Suprapubic skin (tissue), 4 donors: ENCODE data around the gene FADS6.

ENCODE experiments used
- POLR2A ChIP-seq, 2 donors: fragments of 450-650 bp; IDR thresholded peaks; one replicate each; pipeline ENCODE4 v1.6.1; 2017; ENCODE audit warnings: antibody characterized with exemption in 2 of 2, mild to moderate bottlenecking in 2 of 2, moderate library complexity in 2 of 2
- POLR2AphosphoS5 ChIP-seq, 3 donors: sonication (generic); formaldehyde crosslinking; IDR thresholded peaks; one replicate each; pipeline ENCODE4 v1.6.1; 2017; ENCODE audit warnings: antibody characterized with exemption in 3 of 3
- TF ChIP-seq, protein P1 (sequence below), 2 donors: fragments of 200-600 bp in 1 of 2; fragments of 450-650 bp in 1 of 2; sonication (generic) in 1 of 2; IDR thresholded peaks; one replicate each; pipeline ENCODE4 v1.5.1; 2016 to 2019; ENCODE audit warnings: antibody characterized with exemption in 2 of 2, mild to moderate bottlenecking in 1 of 2, moderate library complexity in 1 of 2

- TF ChIP-seq, protein P1, sequence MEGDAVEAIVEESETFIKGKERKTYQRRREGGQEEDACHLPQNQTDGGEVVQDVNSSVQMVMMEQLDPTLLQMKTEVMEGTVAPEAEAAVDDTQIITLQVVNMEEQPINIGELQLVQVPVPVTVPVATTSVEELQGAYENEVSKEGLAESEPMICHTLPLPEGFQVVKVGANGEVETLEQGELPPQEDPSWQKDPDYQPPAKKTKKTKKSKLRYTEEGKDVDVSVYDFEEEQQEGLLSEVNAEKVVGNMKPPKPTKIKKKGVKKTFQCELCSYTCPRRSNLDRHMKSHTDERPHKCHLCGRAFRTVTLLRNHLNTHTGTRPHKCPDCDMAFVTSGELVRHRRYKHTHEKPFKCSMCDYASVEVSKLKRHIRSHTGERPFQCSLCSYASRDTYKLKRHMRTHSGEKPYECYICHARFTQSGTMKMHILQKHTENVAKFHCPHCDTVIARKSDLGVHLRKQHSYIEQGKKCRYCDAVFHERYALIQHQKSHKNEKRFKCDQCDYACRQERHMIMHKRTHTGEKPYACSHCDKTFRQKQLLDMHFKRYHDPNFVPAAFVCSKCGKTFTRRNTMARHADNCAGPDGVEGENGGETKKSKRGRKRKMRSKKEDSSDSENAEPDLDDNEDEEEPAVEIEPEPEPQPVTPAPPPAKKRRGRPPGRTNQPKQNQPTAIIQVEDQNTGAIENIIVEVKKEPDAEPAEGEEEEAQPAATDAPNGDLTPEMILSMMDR (IDR thresholded peaks at IDR 0.05): no peak
- TF ChIP-seq POLR2A (IDR thresholded peaks at IDR 0.05) (no peak), POLR2AphosphoS5 (IDR thresholded peaks at IDR 0.05) (no peak)
These were observed 25.5 kb upstream of the FADS6 start for GRCh38 chr17:74918906-74919305.
